DOHH2 (cell line): ENCODE measurements around the gene ZNF223.
A peak's percentile ranks its signal among the peaks of the same experiment; 100 is the strongest.

Source experiments
- H3F3A ChIP-seq: fragments of 200-600 bp; sonication (generic), shearing (Covaris generic); 2 replicates; pipeline ENCODE4 v1.6.0; 2016; ENCODE audit warnings: antibody characterized with exemption, mild to moderate bottlenecking; ENCODE audit not compliant: control insufficient read depth, insufficient read depth
- H3K27ac ChIP-seq: fragments of 200-600 bp; sonication (generic); 2 replicates; pipeline ENCODE4 v1.5.1; 2014; ENCODE audit warnings: low read depth, mild to moderate bottlenecking, low read length, moderate library complexity
- H3K27me3 ChIP-seq: fragments of 200-600 bp; sonication (generic); 2 replicates; pipeline ENCODE4 v1.6.1; 2014; ENCODE audit warnings: mild to moderate bottlenecking, low read length, mixed read lengths; ENCODE audit not compliant: control insufficient read depth
- H3K36me3 ChIP-seq: fragments of 200-600 bp; sonication (generic); 2 replicates; pipeline ENCODE4 v1.6.1; 2014; ENCODE audit warnings: mild to moderate bottlenecking, low read length, moderate library complexity, mixed read lengths; ENCODE audit not compliant: control insufficient read depth
- H3K4me1 ChIP-seq: fragments of 200-600 bp; sonication (generic); 2 replicates; pipeline ENCODE4 v1.6.1; 2014; ENCODE audit warnings: mild to moderate bottlenecking, low read length, mixed read lengths; ENCODE audit not compliant: control insufficient read depth
- H3K4me2 ChIP-seq: fragments of 200-600 bp; sonication (generic); 2 replicates; pipeline ENCODE4 v1.6.0; 2014; ENCODE audit warnings: mild to moderate bottlenecking, low read length, moderate library complexity
- H3K4me3 ChIP-seq: fragments of 200-600 bp; sonication (generic); 2 replicates; pipeline ENCODE4 v1.5.1; 2014; ENCODE audit warnings: mild to moderate bottlenecking, low read length, mixed read lengths
- H3K79me2 ChIP-seq: fragments of 200-600 bp; sonication (generic); 2 replicates; pipeline ENCODE4 v1.6.1; 2014; ENCODE audit warnings: mild to moderate bottlenecking, low read length, mixed read lengths; ENCODE audit not compliant: control insufficient read depth
- H3K9me2 ChIP-seq: fragments of 200-600 bp; sonication (generic); replicated peaks from 2 replicates; pipeline ENCODE4 v1.6.1; 2014; ENCODE audit warnings: mild to moderate bottlenecking, low read length, mixed read lengths; ENCODE audit not compliant: control insufficient read depth
- H3K9me3 ChIP-seq: fragments of 200-600 bp; sonication (generic); 2 replicates; pipeline ENCODE4 v1.6.1; 2014; ENCODE audit warnings: antibody characterized with exemption, low read length, mixed read lengths; ENCODE audit not compliant: control insufficient read depth, insufficient read depth
- H4K20me1 ChIP-seq: fragments of 200-600 bp; sonication (generic); 2 replicates; pipeline ENCODE4 v1.6.0; 2014; ENCODE audit warnings: low read depth, mild to moderate bottlenecking, antibody characterized with exemption, low read length, moderate library complexity; ENCODE audit not compliant: control insufficient read depth, insufficient read depth
- CTCF ChIP-seq: fragments of 200-600 bp; sonication (generic); IDR thresholded peaks from one replicate; pipeline ENCODE4 v1.5.1; 2014; ENCODE audit warnings: antibody characterized with exemption, mild to moderate bottlenecking, low read depth, low read length; ENCODE audit not compliant: poor library complexity, severe bottlenecking
- EZH2phosphoT487 ChIP-seq: fragments of 200-600 bp; sonication (generic); IDR thresholded peaks from 2 replicates; pipeline ENCODE4 v1.6.1; 2017; ENCODE audit warnings: borderline replicate concordance, mild to moderate bottlenecking, antibody characterized with exemption, low read length, moderate library complexity, mixed read lengths

Gene ZNF223

GRCh38 chr19:44010468-44010867, 41.4 kb upstream of the ZNF223 start:
- no peak for TF ChIP-seq EZH2phosphoT487
- TF ChIP-seq CTCF, result no peak
- Histone ChIP-seq H3K27ac (no peak overlapping the region), H3K4me2 (no peak overlapping the region), H3K9me3 (peaks cover 50% of the 10 kb centered on the region), H3K4me1 (no peaks in the 10 kb centered on the region), H4K20me1 (no peaks in the 10 kb centered on the region), H3K4me3 (no peak overlapping the region), H3K27me3 (no peaks in the 10 kb centered on the region), H3K9me2 (no peaks in the 10 kb centered on the region), H3K36me3 (peaks cover 24% of the 10 kb centered on the region), H3F3A (no peaks in the 10 kb centered on the region), H3K79me2 (no peaks in the 10 kb centered on the region)

GRCh38 chr19:44019498-44019897, 32.3 kb upstream of the ZNF223 start:
- no peak overlapping the region for H3K4me3 ChIP-seq

GRCh38 chr19:44021221-44021620, 30.6 kb upstream of the ZNF223 start:
- H3K79me2 ChIP-seq, result no peaks in the 10 kb centered on the region
- H3K9me3 ChIP-seq, result peaks cover 15% of the 10 kb centered on the region
- no peak overlapping the region for H3K27ac ChIP-seq
- TF ChIP-seq CTCF, result no peak
- no peak for TF ChIP-seq EZH2phosphoT487
- no peaks in the 10 kb centered on the region for H3K9me2 ChIP-seq
- no peaks in the 10 kb centered on the region for H3F3A ChIP-seq
- H4K20me1 ChIP-seq, result no peaks in the 10 kb centered on the region
- no peaks in the 10 kb centered on the region for H3K27me3 ChIP-seq
- H3K36me3 ChIP-seq, result no peaks in the 10 kb centered on the region
- H3K4me3 ChIP-seq, result no peak overlapping the region
- H3K4me2 ChIP-seq, result no peak overlapping the region
- H3K4me1 ChIP-seq, result peaks cover 9% of the 10 kb centered on the region; the same call in 1 of the 2 replicates

More at GRCh38 chr19:44019498-44019897, 32.3 kb upstream of the ZNF223 start:
- H3K4me1 ChIP-seq, result no peaks in the 10 kb centered on the region
- H3F3A ChIP-seq, result no peaks in the 10 kb centered on the region
- H4K20me1 ChIP-seq, result no peaks in the 10 kb centered on the region
- H3K4me2 ChIP-seq, result no peak overlapping the region
- H3K36me3 ChIP-seq, result no peaks in the 10 kb centered on the region
- H3K27ac ChIP-seq, result no peak overlapping the region
- TF ChIP-seq CTCF (no peak), EZH2phosphoT487 (no peak)
- no peaks in the 10 kb centered on the region for H3K27me3 ChIP-seq
- no peaks in the 10 kb centered on the region; the same call in 1 of the 2 replicates for H3K9me3 ChIP-seq
- H3K79me2 ChIP-seq, result no peaks in the 10 kb centered on the region
- H3K9me2 ChIP-seq, result no peaks in the 10 kb centered on the region

GRCh38 chr19:44024900-44025216, 27.0 kb upstream of the ZNF223 start:
- H3K27ac ChIP-seq, result no peak overlapping the region
- peaks cover 9% of the 10 kb centered on the region; the same call in 1 of the 2 replicates for H3K4me1 ChIP-seq
- H3K9me2 ChIP-seq, result no peaks in the 10 kb centered on the region
- TF ChIP-seq CTCF (no peak), EZH2phosphoT487 (no peak)
- no peaks in the 10 kb centered on the region for H3K36me3 ChIP-seq
- peak overlapping the region; percentile 68 for H3K4me3 ChIP-seq
- no peaks in the 10 kb centered on the region for H3F3A ChIP-seq
- no peaks in the 10 kb centered on the region for H4K20me1 ChIP-seq
- no peaks in the 10 kb centered on the region for H3K27me3 ChIP-seq
- no peaks in the 10 kb centered on the region for H3K79me2 ChIP-seq
- peak overlapping the region; percentile 66 for H3K4me2 ChIP-seq
- H3K9me3 ChIP-seq, result peaks cover 15% of the 10 kb centered on the region
